Neutrophil (primary cell): ENCODE data around the gene EXOC2.

Experiments
- H3K27ac ChIP-seq: fragments of 200-600 bp; sonication (generic); 2 replicates; pipeline ENCODE4 v1.5.1; 2016; ENCODE audit warnings: mild to moderate bottlenecking, moderate library complexity
- H3K27me3 ChIP-seq: fragments of 200-600 bp; sonication (generic); 2 replicates; pipeline ENCODE4 v1.6.0; 2016; ENCODE audit warnings: mild to moderate bottlenecking
- H3K36me3 ChIP-seq: fragments of 200-600 bp; sonication (generic); 2 replicates; pipeline ENCODE4 v1.5.1; 2017
- H3K4me1 ChIP-seq, 2 experiments: fragments of 200-600 bp in 1 of 2; sonication (generic) in 1 of 2; 1 replicate in 1 of 2; 2 replicates in 1 of 2; pipeline versions ENCODE4 v1.5.1 to v1.6.1; 2013 to 2016; ENCODE audit warnings: low read depth in 1 of 2, low read length in 1 of 2, mild to moderate bottlenecking in 1 of 2, moderate library complexity in 1 of 2; ENCODE audit not compliant: control insufficient read depth in 1 of 2, insufficient read depth in 1 of 2
- H3K4me3 ChIP-seq, 2 experiments: fragments of 200-600 bp in 1 of 2; sonication (generic) in 1 of 2; 1 replicate in 1 of 2; 2 replicates in 1 of 2; pipeline ENCODE4 v1.5.1; 2013 to 2016; ENCODE audit warnings: low read depth in 1 of 2, low read length in 1 of 2, mild to moderate bottlenecking in 1 of 2, moderate library complexity in 1 of 2
- H3K9me3 ChIP-seq: fragments of 200-600 bp; sonication (generic); 2 replicates; pipeline ENCODE4 v1.5.1; 2016
- CTCF ChIP-seq: fragments of 200-600 bp; sonication (generic); IDR thresholded peaks from 2 replicates; pipeline ENCODE4 v1.5.1; 2016; ENCODE audit warnings: antibody characterized with exemption

EXOC2 gene

GRCh38 chr6:713351-713750 lies 20.4 kb upstream of the EXOC2 start:
- Histone ChIP-seq H3K4me3 (no peak overlapping the region), H3K27ac (no peak overlapping the region), H3K4me1 (peaks cover 10 to 14% of the 10 kb centered on the region in 2 experiments), H3K36me3 (no peaks in the 10 kb centered on the region), H3K27me3 (peaks cover 56% of the 10 kb centered on the region), H3K9me3 (no peaks in the 10 kb centered on the region)
- no peak for TF ChIP-seq CTCF

DNA sequence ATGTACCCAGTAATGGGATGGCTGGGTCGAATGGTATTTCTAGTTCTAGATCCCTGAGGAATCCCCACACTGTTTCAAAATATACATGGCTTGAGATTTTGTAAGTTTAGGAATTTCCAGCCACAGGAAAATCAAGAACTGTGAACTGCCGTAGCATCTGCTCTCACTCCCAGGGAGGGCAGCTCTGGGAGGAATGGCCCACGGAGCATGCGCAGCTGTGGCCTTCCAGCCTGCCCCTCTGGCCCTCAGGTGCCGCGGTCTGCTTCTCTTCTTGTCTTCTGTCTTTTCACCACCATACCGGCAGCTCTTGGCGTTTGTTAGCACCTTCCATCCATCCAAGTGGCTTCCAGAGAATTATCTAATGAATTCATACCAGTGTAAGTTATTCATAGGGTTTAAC lies 19.9 kb upstream of the EXOC2 start:
- Histone ChIP-seq H3K4me3 (no peak overlapping the region), H3K27ac (no peak overlapping the region)

DNA sequence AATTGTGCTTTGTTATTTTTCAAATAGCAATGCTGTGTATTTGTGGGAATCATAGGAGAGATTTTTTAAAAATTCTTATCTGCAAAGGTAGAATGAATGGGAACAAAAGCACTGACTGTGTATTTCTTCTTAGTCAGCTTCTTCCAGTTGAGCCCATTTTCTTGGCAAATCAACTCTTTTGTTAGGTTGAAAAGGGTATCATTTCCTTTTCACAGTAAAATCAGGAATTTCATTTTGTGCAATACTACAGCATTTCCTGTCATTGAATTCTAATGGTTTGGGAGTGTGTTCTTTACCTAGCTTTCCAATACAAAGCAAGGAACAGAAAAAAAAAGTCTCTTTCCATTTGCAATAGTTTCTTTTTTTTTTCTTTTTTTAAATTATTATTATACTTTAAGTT lies 19.0 kb upstream of the EXOC2 start:
- no peak for TF ChIP-seq CTCF
- Histone ChIP-seq H3K4me3 (peak overlapping the region in 1 of 2 experiments; percentile 55), H3K36me3 (no peaks in the 10 kb centered on the region), H3K9me3 (no peaks in the 10 kb centered on the region), H3K27me3 (peaks cover 70% of the 10 kb centered on the region), H3K4me1 (peaks cover 10 to 14% of the 10 kb centered on the region in 2 experiments), H3K27ac (no peak overlapping the region)

More for the DNA sequence above, 19.9 kb upstream of the EXOC2 start:
- H3K36me3 ChIP-seq = no peaks in the 10 kb centered on the region
- no peaks in the 10 kb centered on the region for H3K9me3 ChIP-seq
- TF ChIP-seq CTCF = no peak
- H3K27me3 ChIP-seq = peaks cover 61% of the 10 kb centered on the region
- peaks cover 10 to 14% of the 10 kb centered on the region in 2 experiments for H3K4me1 ChIP-seq

- Histone ChIP-seq H3K9me3 (no peaks in the 10 kb centered on the region), H3K27ac (no peak overlapping the region), H3K27me3 (peaks cover 79% of the 10 kb centered on the region), H3K4me1 (peaks cover 10 to 14% of the 10 kb centered on the region in 2 experiments), H3K4me3 (peak overlapping the region; percentile 49 to 55), H3K36me3 (no peaks in the 10 kb centered on the region)
- no peak for TF ChIP-seq CTCF
These were observed 17.9 kb upstream of the EXOC2 start for GRCh38 chr6:710601-711571.

DNA sequence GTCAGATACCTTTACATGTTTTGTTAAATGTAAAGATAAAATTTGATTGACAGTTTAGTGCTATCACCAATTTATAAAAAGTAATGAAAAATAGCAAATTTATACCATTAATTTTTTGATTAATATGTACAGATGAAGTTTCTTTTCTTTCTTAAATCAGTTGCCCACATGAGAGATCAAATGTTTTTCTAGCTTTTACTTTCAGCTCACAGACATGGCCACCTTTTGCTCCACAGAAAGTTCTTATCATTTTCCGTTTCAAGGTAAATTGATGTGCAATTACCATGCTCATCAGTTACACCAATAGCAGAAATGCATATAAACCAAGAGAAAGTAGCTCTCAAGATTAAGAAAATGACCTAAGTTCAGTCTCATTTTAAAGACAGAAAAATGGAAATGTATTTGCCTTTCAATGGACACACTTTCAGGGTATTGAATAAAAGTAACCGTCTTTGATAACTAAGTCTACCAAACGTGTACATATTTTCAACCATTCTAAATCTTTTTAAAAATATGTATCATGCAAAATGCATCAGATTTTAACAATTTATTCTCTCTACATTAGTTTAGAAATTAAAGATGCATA lies 16.6 kb upstream of the EXOC2 start:
- Histone ChIP-seq H3K27ac (no peak overlapping the region), H3K4me3 (no peak overlapping the region), H3K4me1 (peaks cover 10 to 14% of the 10 kb centered on the region in 2 experiments), H3K36me3 (no peaks in the 10 kb centered on the region), H3K9me3 (no peaks in the 10 kb centered on the region), H3K27me3 (peaks cover 84% of the 10 kb centered on the region)
- TF ChIP-seq CTCF = no peak
